ENCODE results near the gene KIAA0319L. TPM values are rescaled to one million over a fixed set of nuclear protein-coding genes. Genes with fewer than 3 reads are reported as not detected.

The KIAA0319L gene
- total RNA-seq, 1 experiment from 2014 or later: 15.7 TPM

GRCh38 chr1:35563166-35563565 lies 6.0 kb upstream of the KIAA0319L start:
- no peak for DNase-seq (ENCODE audit: low spot score)

GRCh38 chr1:35561972-35562680 lies 4.9 kb upstream of the KIAA0319L start:
- DNase-seq (ENCODE audit: low spot score): no peak

GRCh38 chr1:35561297-35561971 lies 4.2 kb upstream of the KIAA0319L start:
- no peak for DNase-seq (ENCODE audit: low spot score)

- DNase-seq (ENCODE audit: low spot score): no peak
These were observed 3.3 kb upstream of the KIAA0319L start for GRCh38 chr1:35560256-35561225.

- no peak for DNase-seq (ENCODE audit: low spot score)
These were observed 2.2 kb upstream of the KIAA0319L start for GRCh38 chr1:35559317-35559944.

GRCh38 chr1:35558374-35559316 lies 1.4 kb upstream of the KIAA0319L start:
- DNase-seq (ENCODE audit: low spot score): no peak

GRCh38 chr1:35557611-35558373 lies 589 bp upstream of the KIAA0319L start, which contains the start of gene NCDN:
Gene NCDN, plus strand, starts transcription at chr1:35557799. Its CDS starts 392 bp downstream, at chr1:35558191.
- peak; percentile 86 for DNase-seq (ENCODE audit: low spot score)

- no peak for DNase-seq (ENCODE audit: low spot score)
These were observed 602 bp downstream of the KIAA0319L start for GRCh38 chr1:35556484-35557117.

- DNase-seq (ENCODE audit: low spot score): no peak
These were observed 1.4 kb downstream of the KIAA0319L start for GRCh38 chr1:35555601-35556477.

GRCh38 chr1:35555212-35555584 lies 2.0 kb downstream of the KIAA0319L start:
- DNase-seq (ENCODE audit: low spot score): no peak

GRCh38 chr1:35554266-35555211 lies 2.7 kb downstream of the KIAA0319L start:
- DNase-seq (ENCODE audit: low spot score): no peak

GRCh38 chr1:35553851-35554250 lies 3.4 kb downstream of the KIAA0319L start:
- no peak for DNase-seq (ENCODE audit: low spot score)

GRCh38 chr1:35546614-35547013 lies 10.6 kb downstream of the KIAA0319L start:
- no peak for DNase-seq (ENCODE audit: low spot score)

- DNase-seq (ENCODE audit: low spot score): peak; percentile 11
These were observed 12.2 kb downstream of the KIAA0319L start for GRCh38 chr1:35544976-35545375.

- no peak for DNase-seq (ENCODE audit: low spot score)
These were observed 17.4 kb downstream of the KIAA0319L start for GRCh38 chr1:35539824-35540261.

- DNase-seq (ENCODE audit: low spot score): peak; percentile 11
These were observed 18.0 kb downstream of the KIAA0319L start for GRCh38 chr1:35539073-35539823.
